Right lobe of liver (tissue), 6 donors: ENCODE data around the gene EXOC3L2. TPM values are rescaled to one million over a fixed set of nuclear protein-coding genes. Genes with fewer than 3 reads are reported as not detected.

Experiments
- ATAC-seq, 4 donors: fragments of 200-7000 bp; cut with Tn5 transposase; one replicate each; pipeline ENCODE4 v1.9.1; 2020; ENCODE audit warnings: mild to moderate bottlenecking in 4 of 4, moderate library complexity in 4 of 4
- DNase-seq, 3 donors: peaks; one replicate each; pipeline ENCODE4 v3.0.0-alpha.2; 2020
- H3K27ac ChIP-seq, 3 donors: fragments of 200-600 bp; one replicate each; pipeline ENCODE4 v1.8.0; 2022
- H3K27me3 ChIP-seq, 2 donors: fragments of 200-600 bp; one replicate each; pipeline ENCODE4 v1.8.0; 2022
- H3K36me3 ChIP-seq, 4 donors: fragments of 200-600 bp; sonication (generic) in 1 of 4; one replicate each; pipeline versions ENCODE4 v1.5.1 to v1.8.0; 2017 to 2022; ENCODE audit warnings: control low read depth in 1 of 4
- H3K4me1 ChIP-seq, 4 donors: fragments of 200-600 bp; sonication (generic) in 1 of 4; one replicate each; pipeline versions ENCODE4 v1.5.1 to v1.8.0; 2017 to 2022; ENCODE audit warnings: control low read depth in 1 of 4
- H3K4me3 ChIP-seq, 3 donors: fragments of 200-600 bp; one replicate each; pipeline ENCODE4 v1.8.0; 2022
- H3K9me3 ChIP-seq, 4 donors: fragments of 200-600 bp; sonication (generic) in 1 of 4; one replicate each; pipeline versions ENCODE4 v1.5.1 to v1.8.0; 2017 to 2022; ENCODE audit warnings: control low read depth in 1 of 4
- CTCF ChIP-seq, 4 donors: fragments of 200-600 bp in 3 of 4; fragments of 450-650 bp in 1 of 4; IDR thresholded peaks; one replicate each; pipeline versions ENCODE4 v1.5.1 to v1.8.0; 2016 to 2022; ENCODE audit warnings: antibody characterized with exemption in 4 of 4, mild to moderate bottlenecking in 2 of 4
- POLR2A ChIP-seq: fragments of 450-650 bp; IDR thresholded peaks from one replicate; pipeline ENCODE4 v1.6.1; 2017; ENCODE audit warnings: antibody characterized with exemption, mild to moderate bottlenecking
- whole genome bisulfite sequencing: methylation state at CpG from one replicate; pipeline ENCODE4 v1.1.6; 2018; ENCODE audit warnings: low coverage, low lambda C conversion rate; ENCODE audit not compliant: insufficient coverage; ENCODE audit errors: missing lambda C conversion rate; 5-methylcytosine and 5-hydroxymethylcytosine counted together
- intact Hi-C, 2 donors: fragments of 100-400 bp; cut with DNase I; formaldehyde crosslinking; loops; one replicate each; pipeline versions ENCODE4 v1.11.2 to v1.14.1; 2022
- total RNA-seq, 6 experiments: library from RNA; depleted of rRNA in 2 of 6; stranded (reverse); fragments of >200 nt in 2 of 6; fragmentation: NEBNext Ultra II Directional in 3 of 6; extraction: Animal tissue kit (Norgen Biotek cat#: 25700) in 3 of 6; gene quantifications; one replicate each; pipeline versions ENCODE4 v1.1.0 to v1.2.4, GENCODE V29; 2016 to 2023
- donor health status: DM: no; HTN: yes; CAD: no.
- donor health status: DM: no; HTN: no; CAD: no.
- donor health status: DM: no; HTN: no; CAD: no.
- donor health status: DM: no; HTN: yes; CAD: no.
- donor health status: DM: no; HTN: yes; CAD: no.

EXOC3L2 gene
- total RNA-seq, 6 experiments from 2014 or later, result 1.8 to 6.9 (median 4.4) TPM

- DNase-seq (no peak), ATAC-seq (peak in 1 of 4 donors; percentile 16)
- TF ChIP-seq CTCF (IDR thresholded peaks at IDR 0.05), result no peak
- TF ChIP-seq POLR2A, result no peak
- no peaks in the 10 kb centered on the region for H3K4me1 ChIP-seq
- no peak overlapping the region for H3K27ac ChIP-seq
- no peaks in the 10 kb centered on the region for H3K36me3 ChIP-seq
- no CpG with 5 or more reads among the region's 11 CpGs for WGBS
- H3K4me3 ChIP-seq, result no peak overlapping the region
- no peaks in the 10 kb centered on the region for H3K27me3 ChIP-seq
- no peaks in the 10 kb centered on the region for H3K9me3 ChIP-seq
- intact Hi-C loops, result no loop called here
These were observed 20.6 kb downstream of the EXOC3L2 start for GRCh38 chr19:45224645-45225044.

- no peaks in the 10 kb centered on the region for H3K4me1 ChIP-seq
- no peaks in the 10 kb centered on the region for H3K27me3 ChIP-seq
- H3K27ac ChIP-seq, result no peak overlapping the region
- 85% methylated on average over 5 of the region's 5 CpGs for WGBS
- no peak for DNase-seq
- H3K4me3 ChIP-seq, result no peak overlapping the region
- no peaks in the 10 kb centered on the region for H3K36me3 ChIP-seq
- H3K9me3 ChIP-seq, result no peaks in the 10 kb centered on the region
- TF ChIP-seq POLR2A (no peak), CTCF (IDR thresholded peaks at IDR 0.05) (no peak)
- intact Hi-C loops, result no loop called here
- no peak for ATAC-seq
These were observed 21.3 kb downstream of the EXOC3L2 start for GRCh38 chr19:45223879-45224278.

GRCh38 chr19:45222724-45223123, 22.5 kb downstream of the EXOC3L2 start:
- intact Hi-C loops, result no loop called here
- no peak for TF ChIP-seq POLR2A
- no peak for TF ChIP-seq CTCF (IDR thresholded peaks at IDR 0.05)
- WGBS, result 85% methylated on average over 5 of the region's 6 CpGs
- no peaks in the 10 kb centered on the region for H3K9me3 ChIP-seq
- DNase-seq (no peak), ATAC-seq (no peak)
- no peaks in the 10 kb centered on the region for H3K4me1 ChIP-seq
- H3K27ac ChIP-seq, result no peak overlapping the region
- no peaks in the 10 kb centered on the region for H3K27me3 ChIP-seq
- no peaks in the 10 kb centered on the region for H3K36me3 ChIP-seq
- no peak overlapping the region for H3K4me3 ChIP-seq

- no peak for ATAC-seq
- no peaks in the 10 kb centered on the region for H3K4me1 ChIP-seq
- H3K4me3 ChIP-seq, result no peak overlapping the region
- H3K9me3 ChIP-seq, result no peaks in the 10 kb centered on the region
- no peak overlapping the region for H3K27ac ChIP-seq
- no peaks in the 10 kb centered on the region for H3K27me3 ChIP-seq
- no peak for DNase-seq
- intact Hi-C loops, result no loop called here
- TF ChIP-seq POLR2A (no peak), CTCF (IDR thresholded peaks at IDR 0.05) (no peak)
- H3K36me3 ChIP-seq, result no peaks in the 10 kb centered on the region
- WGBS, result 45% methylated on average over 11 of the region's 18 CpGs
These were observed 26.1 kb downstream of the EXOC3L2 start for GRCh38 chr19:45218911-45219743.
